HG02884 (cell line): ENCODE results near the gene IFI27L2.
A peak's percentile ranks its signal among the peaks of the same experiment; 100 is the strongest.
"Not testable (repeated sequence)": the region's sequence is repeated elsewhere in the genome, so short reads cannot be mapped to it uniquely, and the experiment has no call there.

Source experiments
- ATAC-seq: cut with Tn5 transposase; IDR thresholded peaks from one replicate; pipeline ENCODE4 v1.9.1; 2021; ENCODE audit warnings: mild to moderate bottlenecking, moderate library complexity; ENCODE audit not compliant: unreplicated experiment

IFI27L2 gene, protein sequence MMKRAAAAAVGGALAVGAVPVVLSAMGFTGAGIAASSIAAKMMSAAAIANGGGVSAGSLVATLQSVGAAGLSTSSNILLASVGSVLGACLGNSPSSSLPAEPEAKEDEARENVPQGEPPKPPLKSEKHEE

DNA sequence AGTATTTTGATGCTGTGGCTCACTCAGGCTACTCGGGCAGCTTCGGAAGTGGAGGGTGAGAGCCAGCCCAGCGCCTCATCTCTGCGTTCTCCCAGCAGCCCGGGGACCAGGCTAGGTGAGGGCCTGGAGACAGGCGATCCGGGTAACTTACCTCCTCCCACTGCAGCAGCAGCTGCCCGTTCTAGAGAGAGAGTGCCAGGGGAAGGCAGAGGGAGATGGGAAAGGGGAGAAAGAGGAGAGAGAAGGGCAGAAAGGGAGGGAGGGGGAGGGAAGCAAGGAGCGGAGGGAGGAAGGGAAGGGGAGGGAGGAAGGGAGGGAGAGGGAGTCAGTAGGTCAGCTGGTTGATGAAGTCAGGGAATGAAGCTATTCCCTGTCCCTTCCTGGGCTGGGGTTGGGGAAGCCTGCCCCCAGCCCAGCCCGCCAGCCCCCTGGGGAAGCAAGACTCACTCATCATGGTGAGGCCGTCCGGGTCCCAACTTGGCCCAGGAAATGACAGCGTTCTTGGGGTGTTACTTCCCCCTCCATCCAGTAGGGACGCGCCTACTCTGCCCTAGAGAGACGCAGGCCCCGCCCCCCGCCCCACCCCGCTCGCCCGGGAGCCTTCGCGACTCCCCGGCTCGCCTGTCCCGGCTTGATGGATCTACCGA lies at the start of gene IFI27L2:
Gene IFI27L2, minus strand, starts transcription at position 494 of the 647 bp plus-strand sequence. Its CDS starts 40 bp downstream, at position 454.
- ATAC-seq, result peak; percentile 97

DNA sequence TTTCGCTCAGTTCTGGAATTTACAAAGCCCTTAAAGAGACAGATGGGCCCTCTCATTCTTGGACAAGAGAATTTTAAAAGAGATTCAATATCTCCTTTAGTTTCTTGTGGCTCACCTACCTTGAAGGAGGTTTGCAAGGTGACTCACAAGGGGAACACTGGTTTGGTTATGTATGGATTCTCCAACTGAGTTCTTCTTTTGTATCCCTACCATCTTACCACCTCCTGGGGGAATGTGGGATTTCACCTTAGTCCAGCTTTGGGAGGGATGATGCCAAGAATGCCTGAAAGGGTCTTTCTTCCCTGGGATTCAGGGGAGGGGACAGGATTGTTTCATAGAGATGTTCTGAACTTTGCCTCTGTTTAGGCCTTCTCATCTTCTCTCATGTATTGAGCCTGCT lies 48.4 kb upstream of the IFI27L2 start:
- no peak for ATAC-seq

DNA sequence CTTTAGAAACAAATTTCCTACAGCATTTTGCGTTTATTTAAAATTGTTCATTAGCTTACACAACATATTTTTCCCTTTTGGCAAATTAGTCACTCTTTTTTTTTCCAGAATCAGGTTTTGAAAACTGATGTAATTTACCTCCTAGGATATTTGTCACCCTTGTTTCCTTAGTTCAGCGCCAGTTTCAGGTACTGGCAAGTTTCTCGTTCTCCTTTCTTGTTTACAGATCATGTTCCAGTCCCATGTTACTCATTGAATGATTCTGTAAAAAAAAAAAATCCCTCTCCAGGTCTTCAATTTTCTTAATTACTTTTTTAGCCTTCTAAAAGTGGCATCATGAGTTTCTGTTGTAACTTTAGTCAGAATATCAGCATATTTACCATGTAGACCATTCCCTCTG lies 47.4 kb upstream of the IFI27L2 start:
- ATAC-seq, result no peak

DNA sequence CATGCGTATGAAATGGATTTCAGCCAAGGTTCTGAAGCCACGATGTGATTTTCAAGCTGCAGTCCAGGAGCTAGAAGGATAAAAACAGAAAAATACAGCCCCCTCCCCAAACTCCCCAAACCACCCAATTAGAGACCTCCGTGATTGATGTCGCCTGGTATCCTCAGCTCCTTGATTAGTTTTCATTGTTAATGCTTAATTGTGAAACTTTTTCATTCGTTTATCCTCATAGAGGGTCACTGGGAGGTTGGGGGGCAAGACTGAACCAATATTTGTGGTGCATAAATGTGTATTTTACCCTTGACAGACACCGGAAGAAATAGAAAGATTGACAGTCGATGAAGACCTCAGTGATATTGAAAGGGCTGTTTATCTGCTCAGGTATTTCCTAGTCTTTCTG lies 46.3 kb upstream of the IFI27L2 start:
- no peak for ATAC-seq

DNA sequence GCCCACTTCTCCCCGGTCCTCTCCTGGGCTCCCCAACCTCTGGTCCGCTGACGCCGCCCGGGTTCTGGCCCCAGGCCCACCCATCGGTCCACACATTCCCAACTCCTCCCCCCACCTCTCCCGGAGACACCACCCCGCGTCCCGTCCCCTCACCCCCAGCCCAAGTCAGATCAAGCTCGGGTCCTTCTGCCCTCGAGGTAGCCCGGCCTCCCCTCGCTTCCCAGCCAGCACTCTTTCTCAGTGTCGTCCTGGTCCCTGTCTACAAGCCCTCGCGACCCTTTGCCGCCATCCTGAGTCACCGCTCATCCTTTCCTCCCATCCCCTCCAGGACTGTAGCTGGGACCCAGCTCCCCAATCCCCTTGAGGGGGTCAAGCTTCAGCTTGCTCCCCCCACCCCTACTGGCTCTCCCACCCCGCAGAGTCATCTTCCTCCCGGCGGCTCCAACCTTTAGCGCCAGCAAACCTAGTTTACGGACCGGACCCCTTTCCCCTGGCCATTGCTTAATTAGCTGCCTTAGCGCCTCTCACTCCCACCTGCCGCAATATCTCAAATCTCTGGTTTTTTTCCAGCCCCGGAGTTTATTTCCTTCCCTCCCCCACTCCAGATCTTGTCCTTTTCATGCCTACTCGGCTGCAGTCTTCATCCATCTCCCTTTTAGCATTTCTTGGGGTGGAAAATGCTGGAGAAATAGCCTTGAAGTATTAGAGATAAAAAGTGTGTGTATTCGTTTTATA lies 45.8 kb upstream of the IFI27L2 start:
- ATAC-seq, result no peak

DNA sequence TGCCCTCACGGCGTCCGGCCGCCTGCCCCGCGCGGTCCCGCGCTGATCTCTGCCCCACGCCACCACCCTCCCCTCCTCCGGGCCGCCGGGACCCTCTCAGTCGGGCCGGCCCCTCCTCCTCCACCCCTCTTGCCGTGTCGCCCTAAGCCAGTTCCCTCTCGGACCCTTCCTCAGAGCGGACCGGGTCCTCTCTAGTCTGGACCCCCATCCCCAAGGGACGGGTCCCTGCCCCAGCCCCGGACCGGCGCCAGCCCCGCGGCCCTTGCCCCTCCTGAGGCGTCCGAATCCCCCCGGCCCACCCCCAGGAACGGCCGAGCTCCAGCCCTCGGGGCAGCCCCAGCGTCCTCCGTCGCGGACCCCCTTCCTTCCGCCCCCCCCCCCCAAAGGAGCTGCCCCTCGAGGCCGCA lies 45.2 kb upstream of the IFI27L2 start:
- no peak for ATAC-seq

DNA sequence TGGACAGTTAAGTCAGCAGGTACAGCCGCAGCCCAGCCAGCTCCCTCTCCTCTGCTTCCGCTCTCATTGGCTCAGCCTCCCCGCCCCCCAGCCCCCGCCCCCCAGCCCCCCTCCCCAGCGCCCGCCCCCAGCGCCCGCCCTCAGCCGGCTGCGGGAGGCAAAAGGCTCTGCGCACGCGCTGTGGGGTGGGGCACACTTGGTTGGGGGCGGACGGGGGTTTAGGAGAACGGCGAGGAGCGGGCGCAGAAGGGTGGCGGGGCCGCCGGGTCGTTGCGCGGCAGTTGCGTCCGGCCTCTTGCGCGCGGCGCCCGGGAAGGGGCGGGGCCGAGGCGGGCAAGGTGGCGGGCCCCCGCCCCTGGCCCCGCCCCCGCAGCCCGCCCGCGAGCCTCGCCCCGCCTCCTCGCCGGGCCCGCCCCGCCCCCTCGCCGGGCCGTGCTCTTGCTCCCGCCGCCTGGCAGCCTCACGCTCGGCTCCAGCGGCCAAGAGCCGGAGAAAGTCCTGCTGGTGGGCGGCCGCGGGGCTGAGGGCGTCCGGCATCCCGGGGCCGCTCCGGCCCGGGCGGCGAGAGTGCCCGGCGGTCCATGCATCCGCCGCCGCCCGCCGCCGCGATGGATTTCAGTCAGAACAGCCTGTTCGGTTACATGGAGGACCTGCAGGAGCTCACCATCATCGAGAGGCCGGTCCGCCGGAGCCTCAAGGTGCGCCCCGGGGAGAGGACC lies 44.6 kb upstream of the IFI27L2 start, which contains the start of gene PPP4R4:
Gene PPP4R4, plus strand, starts transcription at position 438 of the 719 bp plus-strand sequence. Its CDS starts 144 bp downstream, at position 582.
- ATAC-seq, result peak; percentile 79

DNA sequence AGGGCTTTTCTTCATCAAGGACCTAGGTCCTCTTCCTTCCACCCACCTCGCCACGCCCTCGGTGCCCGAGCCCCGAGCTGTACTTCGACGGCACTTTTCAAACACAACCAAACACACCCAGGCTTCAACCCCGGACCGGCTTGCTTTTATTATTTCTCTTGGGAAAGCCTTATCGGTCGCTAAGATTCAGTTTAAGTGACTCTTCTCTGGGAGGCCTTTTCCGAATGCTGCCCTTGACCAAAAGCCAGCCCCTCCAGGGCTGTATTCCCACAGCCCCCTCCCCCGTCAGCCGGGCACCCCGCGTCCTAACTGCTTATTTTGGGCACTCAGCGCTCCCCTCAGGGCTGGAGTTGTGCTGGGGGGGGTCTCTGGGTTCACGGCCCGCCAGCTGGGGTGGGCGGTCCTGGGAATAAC lies 44.1 kb upstream of the IFI27L2 start:
- no peak for ATAC-seq

DNA sequence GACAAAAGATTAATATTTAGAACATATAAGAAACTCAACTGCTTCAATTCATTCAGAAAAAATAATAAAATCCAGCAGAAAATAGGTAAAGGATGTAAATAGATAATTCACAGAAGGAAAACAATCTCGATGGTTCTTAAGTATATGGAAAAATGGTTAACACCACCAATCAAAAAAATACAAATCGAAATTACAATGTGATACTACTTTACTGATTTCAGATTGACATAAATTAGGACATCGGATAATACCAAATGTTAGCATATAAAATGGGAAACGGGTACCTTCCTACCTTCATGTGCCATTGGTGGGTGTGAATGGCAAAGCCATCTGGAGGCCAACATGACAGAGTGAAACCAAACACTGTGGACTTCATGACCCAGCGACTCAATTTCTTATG lies 43.1 kb upstream of the IFI27L2 start:
- no peak for ATAC-seq

DNA sequence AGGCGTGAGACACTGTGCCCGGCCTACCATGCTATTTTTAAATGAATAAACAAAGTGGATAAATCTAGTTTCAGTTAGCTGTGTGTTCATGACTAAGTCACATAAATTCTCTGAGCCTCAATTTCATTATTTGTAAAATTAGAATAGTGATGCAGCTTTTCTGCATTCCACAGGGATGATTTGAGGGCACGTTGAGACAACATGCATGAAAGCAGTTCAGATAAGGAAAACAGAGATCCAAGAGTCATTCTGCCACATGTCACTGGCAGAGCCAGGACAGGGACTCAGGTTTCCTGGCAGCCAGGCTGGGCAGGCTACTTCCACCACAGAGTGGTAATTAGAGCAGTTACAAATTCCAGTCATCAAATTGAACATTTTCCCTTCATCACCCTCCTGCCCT lies 41.8 kb upstream of the IFI27L2 start:
- no peak for ATAC-seq

DNA sequence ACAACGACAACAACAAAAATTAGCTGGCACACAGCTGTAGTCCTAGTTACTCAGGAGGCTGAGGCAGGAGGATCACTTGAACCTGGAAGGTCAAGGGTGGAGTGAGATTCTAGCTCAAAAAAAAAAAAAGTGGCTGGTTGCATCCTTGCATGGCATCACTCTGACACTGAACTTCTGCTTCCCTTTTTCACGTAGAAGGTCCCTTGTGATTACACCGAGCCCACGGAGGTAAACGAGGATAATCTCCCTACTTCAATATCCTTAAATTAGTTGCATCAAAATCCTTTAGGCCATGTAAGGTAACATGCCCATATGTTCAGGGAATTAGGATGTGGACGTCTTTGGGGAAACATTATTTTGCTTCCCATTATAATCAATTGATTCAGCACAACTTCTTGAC lies 40.7 kb upstream of the IFI27L2 start:
- no peak for ATAC-seq

DNA sequence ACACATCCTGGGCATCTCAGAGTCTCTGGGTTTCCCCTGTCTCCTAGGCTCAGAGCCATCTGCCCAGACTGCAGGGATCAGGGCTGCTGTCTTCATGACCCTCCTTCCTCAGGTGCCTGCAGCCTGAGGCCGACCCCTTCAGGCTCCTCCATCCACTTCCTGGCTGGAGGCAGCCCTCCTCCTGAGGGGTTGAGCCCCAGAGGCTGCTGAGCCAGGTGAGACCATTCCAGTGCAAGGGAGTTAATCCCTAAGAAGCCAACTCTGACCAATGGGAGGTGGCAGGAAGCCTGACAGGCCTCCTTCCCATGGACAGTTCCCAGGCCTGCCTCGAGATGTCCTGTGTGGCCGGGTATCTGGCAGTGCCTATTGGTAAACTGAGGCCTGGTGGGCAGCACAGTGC lies 36.3 kb upstream of the IFI27L2 start:
- ATAC-seq, result no peak

DNA sequence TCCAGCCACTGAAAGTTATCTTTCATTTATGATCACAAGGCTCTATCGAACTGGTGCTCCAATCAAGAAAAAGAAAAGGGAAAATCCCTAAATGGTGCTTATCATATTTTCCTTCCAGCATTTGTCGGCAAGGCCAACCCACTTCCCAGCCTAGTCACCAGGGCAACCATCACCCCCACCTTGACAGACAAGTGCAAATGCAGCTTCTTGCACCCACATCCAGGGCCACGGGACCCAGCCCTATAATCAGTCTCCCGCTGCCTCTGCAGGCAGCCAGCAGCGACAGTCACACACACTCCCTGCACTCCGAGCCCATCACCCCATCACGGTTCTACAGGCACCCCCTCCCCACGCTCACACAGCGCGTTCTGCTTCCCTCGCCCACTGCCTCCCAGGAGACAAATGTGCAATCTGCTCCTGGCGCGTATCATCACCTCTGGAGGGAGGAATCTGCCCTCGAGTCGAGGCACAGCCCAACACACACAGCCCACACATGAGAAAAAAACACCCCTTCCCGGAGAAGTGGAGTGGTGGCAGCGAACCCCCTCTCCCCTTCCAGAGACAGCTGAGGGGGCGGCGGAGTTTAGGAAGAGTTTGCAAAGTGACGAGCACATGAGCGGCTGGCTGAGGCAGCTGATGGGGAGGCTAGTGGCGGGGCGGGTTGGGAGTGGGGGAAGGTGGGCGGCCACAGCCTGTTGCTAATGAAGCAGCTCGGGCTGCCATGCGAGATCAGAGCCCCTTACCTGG lies 35.5 kb upstream of the IFI27L2 start:
- ATAC-seq, result no peak

DNA sequence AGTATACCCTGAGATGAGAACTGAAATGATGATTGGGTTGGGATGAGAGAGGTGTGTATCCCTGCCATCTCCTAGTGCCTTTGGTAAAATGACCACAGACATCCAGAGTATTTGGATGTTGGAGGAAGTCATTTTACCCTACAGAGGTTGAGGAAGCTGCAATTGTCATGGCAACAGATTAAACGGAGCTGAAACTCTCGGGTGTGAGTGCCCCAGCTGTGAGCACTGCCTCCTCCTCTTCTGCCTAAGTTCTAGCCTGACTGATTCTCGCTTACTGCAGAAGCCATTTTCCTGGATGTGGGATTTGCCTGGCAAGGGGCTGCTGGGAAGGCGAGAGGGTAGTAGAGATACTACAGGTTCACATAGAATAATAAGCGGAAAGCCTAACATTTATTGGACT lies 34.4 kb upstream of the IFI27L2 start:
- no peak for ATAC-seq

DNA sequence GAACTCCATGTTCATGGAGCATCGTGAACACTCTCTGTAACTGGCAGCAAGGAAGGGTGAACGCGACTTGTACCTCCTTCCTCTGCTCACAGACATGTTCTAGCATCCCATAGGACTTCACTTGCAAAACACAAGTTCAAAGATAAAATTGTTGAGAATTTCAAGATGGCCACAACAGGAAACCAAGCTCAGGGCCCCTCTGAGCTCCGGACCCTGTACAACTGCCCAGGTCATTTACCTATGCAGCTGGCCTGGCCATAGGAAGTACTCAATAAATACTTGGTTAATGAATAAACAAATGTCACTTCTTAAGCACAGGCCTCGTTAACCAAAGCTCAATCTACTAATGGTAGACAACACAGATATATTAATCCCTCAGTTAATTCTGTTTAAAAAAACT lies 33.1 kb upstream of the IFI27L2 start:
- ATAC-seq, result no peak

DNA sequence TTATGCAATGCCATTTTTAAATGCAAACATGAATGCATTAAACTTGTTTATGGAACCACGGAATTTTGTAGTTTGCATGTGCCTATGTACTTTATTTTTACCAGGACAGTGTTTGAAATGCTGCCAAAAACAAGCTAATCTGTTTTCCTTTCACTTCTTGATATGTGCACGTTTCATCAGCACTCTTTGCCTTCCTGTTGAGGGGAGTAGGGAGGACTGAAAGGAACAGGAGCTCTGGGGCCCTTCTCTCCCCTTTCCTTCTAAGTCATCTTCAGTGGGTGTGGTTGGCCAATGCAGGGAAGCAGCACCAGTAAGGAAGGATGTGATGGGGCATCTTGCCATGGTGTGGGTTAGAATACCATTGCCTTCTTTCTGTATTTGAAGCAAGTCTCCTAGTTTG lies 32.6 kb upstream of the IFI27L2 start:
- ATAC-seq, result no peak

DNA sequence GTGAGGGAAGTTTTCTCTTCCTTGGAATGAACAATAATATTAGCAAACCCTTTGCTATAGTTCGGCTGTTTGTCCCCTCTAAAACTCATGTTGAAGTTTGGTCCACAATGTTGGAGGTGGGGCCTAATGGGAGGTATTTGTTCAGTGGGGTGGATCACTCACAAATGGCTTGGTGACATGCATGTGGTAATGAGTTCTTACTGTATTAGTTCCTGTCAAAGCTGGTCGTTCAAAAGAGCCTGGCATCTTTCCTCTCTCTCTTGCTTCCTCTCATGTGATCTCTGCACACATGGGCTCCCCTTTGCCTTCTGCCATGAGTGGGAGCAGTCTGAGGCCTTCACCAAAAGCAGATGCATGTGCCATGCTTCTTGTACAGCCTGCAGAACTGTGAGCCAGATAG lies 31.7 kb upstream of the IFI27L2 start:
- ATAC-seq, result no peak

DNA sequence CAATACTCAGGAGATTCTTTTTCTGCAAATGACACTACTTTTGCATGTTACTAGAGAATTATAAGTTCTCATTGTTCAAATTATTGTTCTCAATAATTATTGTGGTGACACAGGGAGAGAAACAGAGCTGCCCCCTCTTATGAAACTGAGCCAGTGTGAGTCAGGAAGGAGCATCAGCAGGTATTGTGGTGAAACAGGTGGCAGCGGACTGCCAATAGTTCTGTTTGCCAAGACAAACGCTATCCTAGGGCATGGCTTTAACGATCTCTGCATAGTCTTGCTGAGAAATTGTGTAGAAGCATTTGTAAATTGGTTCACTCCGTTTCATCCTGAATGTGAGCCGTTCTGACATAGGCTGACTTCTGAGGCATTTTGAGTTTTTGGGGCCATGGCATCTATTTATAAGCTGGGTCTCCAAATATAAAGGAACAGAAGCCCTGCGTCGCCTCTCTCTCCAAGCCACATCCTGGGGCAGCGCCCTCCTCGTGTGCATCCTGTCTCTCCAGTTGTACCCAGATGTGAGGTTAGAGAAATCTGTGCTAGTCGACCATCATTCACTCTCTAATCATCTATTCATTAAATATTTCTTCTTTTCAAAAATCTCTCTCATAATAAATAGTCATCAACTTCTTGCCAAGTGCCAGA lies 29.0 kb upstream of the IFI27L2 start:
- ATAC-seq, result no peak

DNA sequence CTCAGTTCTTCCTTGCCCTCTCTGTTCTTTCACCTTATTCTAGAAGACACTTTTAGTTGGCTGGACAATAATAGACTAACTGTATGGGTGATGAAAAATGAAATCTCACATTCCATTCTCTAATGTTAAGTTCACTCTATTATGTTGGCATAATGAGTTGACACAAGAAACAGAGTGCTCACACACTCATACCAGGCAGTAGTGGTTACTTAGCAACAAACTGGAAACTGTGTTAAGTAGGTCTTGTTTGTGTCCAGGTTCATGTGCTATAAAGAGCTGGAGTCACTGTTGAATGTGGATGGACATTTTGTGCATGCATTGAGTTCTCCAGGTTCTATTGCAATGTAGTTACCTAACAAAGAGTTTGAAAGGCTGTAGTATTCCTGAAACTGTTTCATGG lies 27.8 kb upstream of the IFI27L2 start:
- ATAC-seq, result no peak

DNA sequence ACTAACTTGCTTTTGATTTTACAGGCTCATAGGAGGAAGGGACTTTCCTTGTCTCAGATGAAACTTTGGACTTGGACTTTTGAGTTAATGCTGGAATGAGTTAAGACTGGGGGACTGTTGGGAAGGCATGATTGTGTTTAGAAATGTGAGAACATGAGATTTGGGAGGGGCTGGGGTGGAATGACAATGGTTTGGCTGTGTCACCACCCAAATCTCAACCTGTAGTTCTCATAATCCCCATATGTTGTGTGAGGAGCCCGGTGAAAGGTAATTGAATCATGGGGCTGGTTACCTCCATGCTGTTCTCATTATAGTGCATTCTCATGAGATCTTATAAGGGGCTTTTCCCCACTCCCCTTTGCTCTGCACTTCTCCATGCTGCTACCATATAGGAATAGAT lies 26.7 kb upstream of the IFI27L2 start:
- ATAC-seq, result not testable (repeated sequence)
